Stimulated activated CD8-positive, alpha-beta memory T cell treated with anti-CD3 and anti-CD28 coated beads, Interleukin-4, amount 100 ng/mL, for 48 hours (primary cell): ENCODE results near the gene C6orf47.

Experiments
- DNase-seq: peaks from one replicate; pipeline ENCODE4 v3.0.0-alpha.2; 2020

The C6orf47 gene

DNA sequence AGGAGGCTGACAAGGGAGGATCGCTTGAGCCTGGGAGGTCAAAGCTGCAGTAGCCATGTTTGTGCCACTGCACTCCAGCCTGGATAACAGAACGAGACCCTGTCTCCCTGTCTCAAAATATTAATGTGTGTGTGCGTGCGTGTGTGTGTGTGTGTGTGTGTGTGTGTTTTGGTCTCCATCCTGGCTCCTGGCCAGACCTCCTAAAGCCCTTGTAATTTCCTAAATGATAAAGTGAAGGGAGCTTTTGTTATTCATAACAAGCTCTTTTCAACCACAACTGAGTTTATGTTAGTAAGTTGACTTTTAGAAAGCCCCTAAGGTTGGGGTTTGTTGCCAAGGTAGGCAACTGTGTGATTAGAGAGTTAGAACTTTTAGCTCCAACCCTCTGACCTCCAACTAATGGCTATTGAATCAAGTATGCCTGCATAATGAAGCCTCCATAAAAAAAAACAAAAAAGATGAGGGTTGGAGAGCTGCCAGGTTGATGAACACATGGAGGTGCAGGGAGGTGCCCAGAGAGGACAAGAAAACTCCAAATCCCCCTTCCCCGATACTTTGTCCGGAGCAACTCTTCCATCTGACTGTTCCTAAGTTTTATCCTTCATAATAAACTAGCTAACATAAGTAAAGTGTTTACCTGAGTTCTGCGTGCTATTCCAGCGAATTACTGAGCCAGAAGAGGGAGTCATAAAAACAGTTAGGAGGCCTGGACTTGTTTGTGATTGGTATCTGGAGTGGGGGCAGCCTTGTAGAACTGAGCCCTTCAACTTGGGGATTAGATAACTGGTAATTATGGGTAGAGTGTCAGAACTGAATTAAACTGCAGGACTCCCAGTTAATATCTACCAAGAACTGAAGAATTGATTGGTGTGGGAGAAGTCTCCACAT lies 50.8 kb downstream of the C6orf47 start:
- no peak for DNase-seq
